ENCODE results near the gene SEMA4B.

DNA sequence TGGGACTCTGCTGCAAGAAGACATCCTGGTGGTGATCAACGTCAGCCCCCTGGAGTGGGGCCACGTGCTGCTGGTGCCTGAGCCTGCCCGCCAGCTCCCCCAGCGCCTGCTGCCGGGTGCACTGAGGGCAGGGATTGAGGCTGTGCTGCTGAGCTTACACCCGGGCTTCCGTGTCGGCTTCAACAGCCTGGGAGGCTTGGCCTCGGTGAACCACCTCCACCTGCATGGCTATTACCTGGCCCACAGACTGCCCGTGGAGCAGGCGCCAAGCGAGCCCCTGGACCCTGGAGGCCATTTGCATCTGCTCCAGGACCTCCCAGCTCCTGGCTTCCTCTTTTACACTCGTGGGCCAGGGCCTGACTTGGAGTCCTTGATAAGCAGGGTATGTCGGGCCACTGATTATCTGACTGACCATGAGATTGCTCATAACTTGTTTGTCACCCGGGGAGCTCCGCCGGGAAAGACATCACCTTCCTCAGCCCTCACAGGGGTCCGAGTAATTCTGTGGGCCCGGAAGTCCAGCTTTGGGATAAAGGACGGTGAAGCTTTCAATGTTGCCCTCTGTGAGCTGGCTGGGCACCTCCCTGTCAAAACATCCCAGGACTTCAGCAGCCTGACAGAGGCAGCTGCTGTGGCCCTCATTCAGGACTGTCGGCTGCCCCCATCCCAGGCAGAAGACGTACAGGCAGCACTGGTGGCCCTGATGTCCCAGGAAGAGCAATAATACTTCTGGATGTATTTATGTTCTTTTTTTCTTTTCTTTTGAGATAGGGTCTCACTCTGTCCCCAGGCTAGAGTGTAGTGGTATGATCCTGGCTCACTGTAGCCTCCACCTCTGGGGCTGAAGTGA, 40.4 kb downstream of the SEMA4B start:
- no peak for TF ChIP-seq ZNF416 (CRISPR knock-in tag; IDR thresholded peaks at IDR 0.05)
- TF ChIP-seq, protein P1, sequence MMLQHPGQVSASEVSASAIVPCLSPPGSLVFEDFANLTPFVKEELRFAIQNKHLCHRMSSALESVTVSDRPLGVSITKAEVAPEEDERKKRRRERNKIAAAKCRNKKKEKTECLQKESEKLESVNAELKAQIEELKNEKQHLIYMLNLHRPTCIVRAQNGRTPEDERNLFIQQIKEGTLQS (CRISPR knock-in tag; conservative IDR thresholded peaks at IDR 0.05), result no peak
- TF ChIP-seq NFE2L1 (CRISPR knock-in tag; IDR thresholded peaks at IDR 0.05), result no peak
- TF ChIP-seq NFYB (CRISPR knock-in tag; conservative IDR thresholded peaks at IDR 0.05; ENCODE audit: low read depth), result no peak
- TF ChIP-seq, protein P2, sequence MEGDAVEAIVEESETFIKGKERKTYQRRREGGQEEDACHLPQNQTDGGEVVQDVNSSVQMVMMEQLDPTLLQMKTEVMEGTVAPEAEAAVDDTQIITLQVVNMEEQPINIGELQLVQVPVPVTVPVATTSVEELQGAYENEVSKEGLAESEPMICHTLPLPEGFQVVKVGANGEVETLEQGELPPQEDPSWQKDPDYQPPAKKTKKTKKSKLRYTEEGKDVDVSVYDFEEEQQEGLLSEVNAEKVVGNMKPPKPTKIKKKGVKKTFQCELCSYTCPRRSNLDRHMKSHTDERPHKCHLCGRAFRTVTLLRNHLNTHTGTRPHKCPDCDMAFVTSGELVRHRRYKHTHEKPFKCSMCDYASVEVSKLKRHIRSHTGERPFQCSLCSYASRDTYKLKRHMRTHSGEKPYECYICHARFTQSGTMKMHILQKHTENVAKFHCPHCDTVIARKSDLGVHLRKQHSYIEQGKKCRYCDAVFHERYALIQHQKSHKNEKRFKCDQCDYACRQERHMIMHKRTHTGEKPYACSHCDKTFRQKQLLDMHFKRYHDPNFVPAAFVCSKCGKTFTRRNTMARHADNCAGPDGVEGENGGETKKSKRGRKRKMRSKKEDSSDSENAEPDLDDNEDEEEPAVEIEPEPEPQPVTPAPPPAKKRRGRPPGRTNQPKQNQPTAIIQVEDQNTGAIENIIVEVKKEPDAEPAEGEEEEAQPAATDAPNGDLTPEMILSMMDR (IDR thresholded peaks at IDR 0.05), result no peak
- no peak for TF ChIP-seq SP1 (CRISPR knock-in tag; conservative IDR thresholded peaks at IDR 0.05)
- no peak for TF ChIP-seq ZNF232 (CRISPR knock-in tag; IDR thresholded peaks at IDR 0.05)

Measured in WTC11 (cell line).